C1 segment of cervical spinal cord (tissue), 14 donors: ENCODE measurements around the gene UST.
A peak's percentile ranks its signal among the peaks of the same experiment; 100 is the strongest.
"Not testable (repeated sequence)": the region's sequence is repeated elsewhere in the genome, so short reads cannot be mapped to it uniquely, and the experiment has no call there.

ENCODE experiments used
- DNase-seq, 14 donors: peaks; one replicate each; lab custom pipeline; 2025; lab: John Stamatoyannopoulos, UW

The UST gene

DNA sequence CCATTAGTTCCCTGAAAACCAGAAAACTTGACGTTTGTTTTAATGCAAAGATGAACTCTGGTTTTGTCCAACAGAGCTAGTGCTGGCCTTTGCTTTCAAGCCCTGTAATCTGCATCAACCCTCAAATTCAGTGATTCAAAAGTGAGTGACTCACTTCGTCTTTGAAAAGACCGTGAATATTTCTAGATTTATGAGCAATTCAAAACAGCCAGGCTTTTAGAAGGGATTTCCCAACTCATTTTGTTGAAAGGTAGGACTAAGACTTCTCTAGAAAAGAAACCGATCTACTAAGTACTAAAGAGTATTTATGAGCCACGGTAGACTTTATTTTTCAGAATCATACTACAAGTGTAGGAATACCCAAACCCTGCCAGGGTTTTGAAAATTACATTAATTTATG lies 121.5 kb downstream of the UST start:
- no peak for DNase-seq

DNA sequence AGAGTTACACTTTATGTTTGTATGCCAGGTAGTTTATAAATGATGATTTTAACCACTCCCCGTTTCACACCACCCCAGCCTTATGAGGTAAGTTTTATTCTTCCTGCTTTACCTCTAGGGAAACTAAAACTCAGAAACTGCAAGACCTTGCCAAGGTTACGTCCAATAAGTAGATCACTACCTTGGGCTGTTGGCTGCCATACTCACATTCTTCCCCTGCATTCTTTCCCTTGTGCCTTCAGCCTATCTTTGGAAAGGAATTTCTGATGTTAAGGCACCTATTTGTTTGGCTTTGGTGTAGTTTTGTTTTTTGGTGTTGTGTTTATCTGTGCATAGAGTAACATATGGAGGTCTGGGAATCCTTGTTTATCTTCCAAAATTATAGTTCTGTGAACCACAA lies 122.1 kb downstream of the UST start:
- DNase-seq = no peak

DNA sequence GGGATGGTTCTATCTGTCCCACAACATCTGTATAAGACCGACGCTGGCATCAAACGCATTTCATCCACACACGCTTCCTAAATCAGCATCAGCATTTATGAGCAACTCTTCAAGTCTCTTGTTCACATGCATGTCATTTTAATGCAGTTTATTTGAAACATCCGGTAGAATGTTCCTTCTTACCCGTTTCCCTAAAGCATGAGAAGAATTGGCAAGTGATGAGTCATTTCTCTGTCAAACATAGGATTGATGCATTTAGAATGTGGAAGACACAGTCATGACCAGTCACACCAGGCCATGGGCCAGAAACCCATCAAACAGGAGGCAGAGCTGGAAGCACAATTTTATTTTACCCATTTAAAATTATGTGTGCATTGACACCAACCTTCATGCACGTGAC lies 122.8 kb downstream of the UST start:
- DNase-seq = no peak

DNA sequence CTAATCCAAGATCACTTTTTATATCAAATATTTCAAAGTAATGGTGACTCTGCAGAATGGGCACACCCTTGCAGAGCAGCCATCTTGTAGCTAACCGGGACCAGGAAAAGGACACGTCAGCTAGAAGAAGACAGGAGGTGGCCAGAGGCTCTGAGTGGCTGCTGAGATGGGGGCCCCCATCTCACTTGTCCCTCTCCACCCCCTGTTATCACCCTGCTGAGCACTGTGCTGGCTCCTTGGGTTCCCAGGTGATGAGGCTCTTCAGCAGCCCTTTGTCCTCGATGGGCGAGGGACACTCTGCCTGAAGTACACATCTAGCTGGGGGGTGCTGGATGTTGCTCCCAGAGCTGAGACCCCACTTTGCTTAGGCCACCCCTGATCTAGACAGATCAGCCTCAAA lies 126.3 kb downstream of the UST start:
- no peak for DNase-seq

DNA sequence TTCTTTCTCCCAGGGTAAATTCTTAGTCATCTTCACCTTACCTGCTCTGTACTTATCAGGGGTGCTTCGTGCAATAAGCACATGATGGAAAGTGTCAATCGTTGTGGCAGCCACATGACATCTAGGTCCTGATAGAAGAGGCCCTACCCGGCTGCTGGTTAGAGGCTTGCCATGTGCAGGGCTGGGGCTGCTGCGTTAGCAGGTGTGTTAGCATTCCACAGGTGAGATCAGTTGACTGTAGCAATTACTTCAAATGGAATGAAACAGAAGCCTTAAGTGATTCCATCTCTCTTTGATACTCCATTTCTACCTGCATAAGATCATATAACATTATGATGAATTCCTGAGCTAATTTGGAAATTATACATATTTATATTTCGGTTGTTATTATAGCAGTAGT lies 127.0 kb downstream of the UST start:
- no peak for DNase-seq

DNA sequence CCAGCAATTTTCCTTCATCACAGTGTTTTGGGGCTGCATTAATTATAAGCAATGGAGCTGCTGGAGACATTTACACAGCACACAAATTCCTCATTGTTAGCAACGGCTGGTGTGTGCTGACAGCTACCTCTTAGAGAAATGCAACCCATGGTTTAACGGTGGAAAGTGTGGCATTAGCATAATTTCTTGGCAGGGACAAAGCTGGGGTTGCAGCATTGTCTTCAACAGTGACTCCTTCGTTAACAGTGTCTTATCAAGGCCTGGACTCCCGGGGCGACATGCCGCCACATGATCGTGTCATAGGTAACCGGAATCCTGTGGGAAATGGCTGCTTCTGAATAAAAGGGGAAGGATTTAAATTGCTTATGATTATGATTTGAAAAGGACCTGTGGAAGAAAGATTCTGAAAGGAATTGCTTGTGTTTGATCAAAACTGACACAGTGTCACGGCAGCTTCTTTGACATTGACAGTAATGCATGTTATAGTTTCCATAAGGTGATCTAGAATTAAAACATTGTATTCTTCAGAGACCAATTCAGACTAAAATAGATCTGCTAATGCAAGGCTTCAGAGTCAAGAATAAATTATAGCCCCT lies 128.0 kb downstream of the UST start:
- DNase-seq = peak in 2 of 14 donors; percentile 6 to 21

DNA sequence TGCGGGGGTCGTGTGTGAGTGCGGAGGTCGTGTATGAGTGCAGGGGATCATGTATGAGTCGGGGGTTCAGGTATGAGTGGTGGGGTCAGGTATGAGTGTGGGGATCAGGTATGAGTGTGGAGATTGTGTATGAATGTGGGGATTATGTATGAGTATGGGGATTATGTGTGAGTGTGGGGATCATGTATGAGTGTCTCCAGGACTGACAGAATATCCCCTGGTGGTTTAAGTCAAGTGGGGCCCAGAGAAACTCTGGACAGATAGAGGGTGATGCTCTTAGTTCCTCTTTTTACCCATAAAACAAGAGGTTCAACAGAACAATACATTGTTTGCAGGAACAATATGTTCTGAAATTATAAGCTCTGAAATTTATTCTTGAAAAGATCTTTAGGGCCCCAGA lies 131.9 kb downstream of the UST start:
- no peak for DNase-seq

DNA sequence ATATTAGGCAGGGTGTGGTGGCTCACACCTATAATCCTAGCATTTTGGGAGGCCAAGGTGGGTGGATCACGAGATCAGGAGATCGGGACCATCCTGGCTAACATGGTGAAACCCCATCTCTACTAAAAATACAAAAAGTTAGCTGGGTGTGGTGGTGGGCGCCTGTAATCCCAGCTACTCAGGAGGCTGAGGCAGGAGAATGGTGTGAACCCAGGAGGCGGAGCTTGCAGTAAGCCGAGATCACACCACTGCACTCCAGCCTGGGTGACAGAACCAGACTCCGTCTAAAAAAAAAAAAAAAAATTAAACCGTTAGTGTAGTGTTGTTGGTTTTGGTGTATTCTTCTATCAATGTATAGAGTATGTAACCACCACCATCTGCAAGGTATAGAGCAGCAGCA lies 133.9 kb downstream of the UST start:
- not testable (repeated sequence) for DNase-seq

DNA sequence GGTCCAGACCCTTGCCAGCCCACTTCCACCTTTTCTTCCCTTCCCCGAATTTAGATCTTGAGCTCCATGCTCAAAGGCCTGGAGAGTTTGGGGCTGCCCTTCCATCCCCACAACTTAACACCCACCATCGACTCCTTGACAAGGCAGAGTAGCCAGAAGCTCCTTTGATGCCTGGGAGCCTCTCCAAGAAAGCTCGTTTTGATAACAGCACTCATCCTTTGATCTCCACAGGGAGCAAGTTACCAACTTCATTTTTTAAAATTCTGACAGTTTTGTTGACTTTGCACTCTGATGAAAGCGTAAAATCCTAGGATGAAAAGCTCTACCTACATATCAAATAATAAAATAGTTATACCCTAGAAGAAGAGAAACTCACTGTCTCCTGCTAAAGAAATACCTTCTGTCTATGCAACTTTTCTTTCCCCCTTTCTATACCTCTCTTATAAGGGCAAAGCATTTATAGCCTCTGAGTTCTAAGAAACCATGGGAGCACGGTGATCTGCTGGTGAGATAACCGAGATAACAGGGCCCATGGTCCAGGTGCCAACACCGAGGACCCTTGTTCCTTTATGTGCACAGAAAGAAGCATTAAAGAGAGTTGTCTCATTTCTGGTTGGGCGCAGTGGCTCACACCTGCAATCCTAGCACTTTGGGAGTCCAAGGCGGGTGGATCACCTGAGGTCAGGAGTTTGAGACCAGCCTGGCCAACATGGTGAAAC lies 134.9 kb downstream of the UST start:
- DNase-seq = no peak

DNA sequence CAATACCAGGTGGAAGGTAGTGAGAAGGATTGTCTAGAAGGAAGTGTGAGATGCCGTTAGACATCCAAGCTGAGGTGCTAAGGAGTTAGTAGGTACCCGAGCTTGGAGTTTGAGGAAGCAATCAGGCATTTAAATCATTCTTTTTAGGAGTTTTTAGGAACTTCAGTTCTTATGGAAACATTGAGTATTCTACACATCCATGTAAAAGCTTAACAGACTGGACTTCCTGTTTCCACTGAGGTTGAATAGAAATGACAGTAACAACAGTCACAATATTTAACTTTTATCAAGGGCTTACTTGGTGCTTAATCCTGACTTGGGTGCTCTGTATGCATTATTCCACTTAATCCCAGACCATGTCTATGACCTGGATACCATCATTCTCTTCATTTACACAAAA lies 136.4 kb downstream of the UST start:
- no peak for DNase-seq

DNA sequence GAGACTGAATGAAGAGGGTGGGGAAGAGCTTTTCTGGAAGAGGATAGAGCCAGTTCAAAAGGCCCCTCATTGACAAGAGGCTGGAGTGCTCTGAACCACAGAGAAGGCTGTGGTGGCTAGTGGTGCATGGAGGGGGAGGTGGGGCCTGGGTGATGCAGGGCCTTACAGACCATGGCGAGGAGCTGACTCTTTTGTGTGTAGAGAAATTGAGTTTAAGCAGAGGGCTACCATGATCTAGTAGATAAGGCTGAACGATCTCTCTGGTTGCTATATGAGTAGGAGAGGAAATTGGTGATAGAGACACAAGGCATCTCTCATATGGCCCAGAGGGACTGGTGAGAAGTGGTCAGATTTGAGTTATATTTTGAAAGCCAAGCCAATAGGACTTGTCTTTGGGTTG lies 137.6 kb downstream of the UST start:
- DNase-seq = no peak

DNA sequence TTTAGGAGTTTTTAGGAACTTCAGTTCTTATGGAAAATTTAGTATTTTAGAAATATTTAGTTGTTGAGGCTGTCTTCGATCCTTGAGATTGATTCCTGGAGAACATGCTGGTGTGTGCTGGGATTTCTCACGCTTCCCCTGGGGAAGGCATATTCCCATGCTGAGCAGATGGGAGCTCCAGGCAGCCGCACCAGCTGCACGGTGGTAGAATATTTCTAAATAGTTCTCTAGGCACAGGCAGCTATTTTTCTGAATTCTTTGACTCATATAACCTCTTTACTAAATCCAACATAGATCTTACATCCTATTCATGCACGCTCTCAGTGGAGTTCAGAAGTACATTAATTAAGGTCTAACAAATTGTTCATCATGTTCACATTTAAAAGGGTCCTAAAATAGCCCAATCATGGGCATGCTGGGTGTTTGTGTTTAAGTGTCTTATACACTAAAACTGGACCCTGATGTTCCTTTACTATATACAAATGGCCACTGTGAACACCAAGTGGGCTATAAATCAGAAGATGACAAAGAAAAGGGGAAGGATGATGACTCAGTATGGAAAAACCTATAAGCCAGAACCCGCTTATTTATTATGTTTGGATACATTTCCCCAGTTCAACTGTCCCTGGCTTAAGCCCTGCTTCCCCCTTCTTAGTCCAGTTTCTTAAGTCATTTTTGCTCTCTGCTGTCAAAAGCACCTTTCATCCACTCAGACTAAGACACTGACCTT lies 138.5 kb downstream of the UST start:
- no peak for DNase-seq

DNA sequence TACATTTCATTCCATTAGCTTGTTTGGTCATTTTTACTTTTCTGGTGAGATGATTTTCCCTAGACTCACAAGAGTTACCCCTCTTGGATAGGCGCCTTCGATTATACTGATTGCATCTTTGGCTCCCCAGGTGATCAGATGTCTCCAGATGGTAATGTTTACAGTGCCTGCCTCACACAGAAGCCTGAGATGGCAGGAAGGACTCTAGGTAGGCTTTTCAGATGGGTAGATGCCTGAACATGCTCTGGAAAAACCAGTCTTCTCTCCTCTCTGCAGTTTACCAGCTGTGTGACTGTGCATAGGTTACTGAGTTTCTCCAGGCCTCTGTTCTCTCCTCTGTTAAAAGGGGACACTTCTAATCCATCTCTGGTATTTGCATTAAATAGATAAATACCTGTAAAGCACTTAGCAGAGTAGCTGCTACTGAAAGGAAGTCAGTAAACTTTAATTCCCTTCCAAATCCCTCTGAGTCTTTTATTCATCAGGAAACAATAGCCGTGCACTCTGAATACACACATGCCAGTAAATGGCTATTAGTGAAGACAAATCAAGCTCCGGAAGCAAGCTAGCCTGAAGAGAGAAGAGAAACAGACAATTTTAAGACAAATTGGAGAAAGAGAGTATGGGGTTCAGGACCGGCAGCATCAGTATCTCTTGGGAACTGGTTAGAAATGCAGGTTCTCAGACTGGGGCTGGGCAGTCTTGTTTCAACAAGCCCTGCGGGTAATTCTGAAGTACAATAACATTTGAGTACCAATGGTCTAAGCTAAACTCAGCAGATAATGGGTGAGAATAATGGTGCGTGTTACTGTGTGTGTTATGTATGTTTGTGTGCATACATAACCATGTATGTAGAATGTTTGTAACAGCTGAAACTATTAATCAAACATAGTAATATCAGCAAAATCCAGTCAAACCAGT lies 139.4 kb downstream of the UST start:
- DNase-seq = peak in 1 of 14 donors; percentile 15

DNA sequence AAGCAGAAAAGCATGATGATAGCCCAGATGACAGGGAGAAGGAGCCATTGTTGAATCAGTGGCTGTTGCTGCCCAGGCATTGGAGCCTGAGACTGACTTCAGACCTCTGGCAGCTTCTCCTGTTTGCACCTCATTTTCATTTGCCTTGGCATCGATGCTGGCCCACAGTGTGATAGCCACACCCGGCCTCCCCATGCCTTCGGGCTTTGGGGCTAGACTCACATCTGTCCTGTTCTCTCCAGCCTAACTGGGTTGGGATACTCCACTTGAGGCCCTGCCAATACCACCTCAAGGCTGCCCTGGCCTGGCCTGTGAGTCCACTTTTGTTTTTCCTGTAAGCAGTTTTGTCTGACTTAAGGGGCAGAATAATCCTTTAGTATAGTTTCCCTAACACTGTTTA lies 140.4 kb downstream of the UST start:
- peak in 2 of 14 donors; percentile 6 to 28 for DNase-seq

DNA sequence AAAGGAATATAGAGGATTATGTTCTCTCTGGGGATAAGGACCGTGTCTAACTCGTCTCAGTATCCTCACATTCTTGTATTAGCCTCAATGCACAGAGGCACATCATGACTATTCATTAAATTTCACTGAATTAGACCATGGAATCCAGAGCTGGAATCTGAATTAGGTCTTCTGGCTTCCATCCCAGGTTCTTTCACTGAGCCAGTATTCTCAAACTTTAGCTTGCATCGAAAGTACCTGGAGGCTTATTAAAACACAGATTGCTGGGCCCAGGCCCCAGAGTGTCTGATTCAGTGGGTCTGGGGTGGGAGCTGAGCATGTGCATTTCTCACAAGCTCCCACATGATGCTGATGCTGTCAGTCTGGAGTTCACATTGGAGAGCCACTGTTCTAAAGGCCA lies 142.0 kb downstream of the UST start:
- peak in 1 of 14 donors; percentile 8 for DNase-seq

DNA sequence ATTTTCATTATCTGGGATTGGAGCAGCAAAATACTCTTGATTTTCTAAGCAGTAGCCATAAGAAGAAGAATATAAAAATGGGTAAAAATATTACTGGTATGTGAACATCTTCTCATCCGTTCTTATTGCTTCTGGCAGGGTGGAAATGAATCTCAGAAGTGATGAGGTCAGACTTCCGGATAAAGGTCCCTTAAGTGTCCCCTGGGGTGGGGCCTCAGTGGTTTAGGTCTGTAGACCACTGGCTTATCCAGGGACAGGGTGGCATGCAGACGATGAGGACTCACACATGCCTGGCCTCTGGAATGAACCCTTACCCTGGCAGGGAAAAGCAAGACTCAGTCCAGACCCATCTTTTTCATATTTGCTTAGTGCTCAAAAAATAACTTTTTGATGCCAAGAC lies 143.3 kb downstream of the UST start:
- no peak for DNase-seq

DNA sequence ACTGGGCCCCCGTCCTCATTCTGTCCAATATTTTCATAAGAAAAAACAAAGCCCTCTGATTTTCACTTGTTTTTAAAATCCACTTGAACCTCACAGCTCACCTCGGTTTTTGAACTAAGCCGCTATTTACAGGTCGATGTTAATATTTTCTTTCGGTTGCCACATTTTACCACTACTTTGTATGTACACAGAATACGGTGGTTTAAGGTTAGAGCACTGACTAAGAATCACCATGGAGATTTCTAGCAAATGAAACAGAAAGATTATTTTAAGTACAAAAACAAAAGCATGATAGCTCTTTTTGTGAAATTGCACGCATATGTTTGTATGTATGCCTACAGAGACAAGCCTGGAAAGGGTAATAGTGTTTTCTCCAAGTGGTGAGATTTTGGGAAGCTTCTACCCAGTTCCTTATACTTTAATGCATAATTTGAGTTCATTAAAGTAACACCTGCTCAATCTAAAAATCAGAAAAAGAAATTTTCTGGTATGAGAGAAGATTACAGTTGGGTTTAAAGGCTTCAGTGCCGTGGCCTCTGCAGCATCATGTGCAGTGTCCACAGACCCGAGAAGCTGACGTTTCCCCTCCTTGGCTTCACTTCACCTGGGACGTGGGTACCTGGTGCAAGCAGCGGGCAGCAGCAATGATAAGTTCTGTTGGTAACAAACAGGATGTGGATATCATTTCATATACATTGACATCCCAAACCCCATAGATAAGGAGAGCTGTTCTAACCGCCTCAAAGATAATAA lies 144.0 kb downstream of the UST start:
- no peak for DNase-seq

DNA sequence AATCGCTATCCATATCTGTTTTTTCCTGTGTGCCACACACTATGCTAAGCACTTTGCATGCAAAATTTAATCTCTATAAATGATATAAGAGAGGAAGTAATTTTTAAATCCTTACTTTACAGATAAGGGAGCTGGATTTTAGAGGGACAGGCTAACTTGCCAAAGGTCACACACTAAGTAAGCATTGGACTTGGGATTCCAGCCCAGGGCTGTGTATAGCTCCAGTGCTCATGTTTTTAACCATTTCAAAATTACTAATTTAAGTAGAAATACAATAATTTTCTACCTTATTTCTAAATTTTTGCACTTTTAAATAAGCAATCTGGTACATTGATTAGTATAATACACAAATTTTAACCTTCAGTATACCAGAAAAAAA lies 144.6 kb downstream of the UST start:
- no peak for DNase-seq

DNA sequence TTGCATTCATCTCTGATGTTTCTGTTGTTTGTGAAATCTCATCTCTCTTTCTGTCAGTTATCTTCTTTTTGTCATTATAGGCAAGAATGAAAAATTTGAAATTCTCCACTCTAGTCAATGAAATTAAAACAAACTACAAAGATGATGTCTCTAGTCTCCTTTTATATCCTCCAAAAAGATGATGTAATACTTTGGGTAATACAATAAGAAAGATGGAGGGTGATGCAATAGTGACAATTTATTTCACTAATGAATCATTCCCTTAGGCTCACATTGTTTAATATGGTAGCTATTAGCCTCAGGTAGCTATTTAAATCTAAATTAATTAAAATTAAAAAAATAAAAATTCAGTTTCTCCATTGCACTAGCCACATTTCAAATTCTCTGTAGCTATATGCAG lies 145.4 kb downstream of the UST start:
- DNase-seq = no peak

DNA sequence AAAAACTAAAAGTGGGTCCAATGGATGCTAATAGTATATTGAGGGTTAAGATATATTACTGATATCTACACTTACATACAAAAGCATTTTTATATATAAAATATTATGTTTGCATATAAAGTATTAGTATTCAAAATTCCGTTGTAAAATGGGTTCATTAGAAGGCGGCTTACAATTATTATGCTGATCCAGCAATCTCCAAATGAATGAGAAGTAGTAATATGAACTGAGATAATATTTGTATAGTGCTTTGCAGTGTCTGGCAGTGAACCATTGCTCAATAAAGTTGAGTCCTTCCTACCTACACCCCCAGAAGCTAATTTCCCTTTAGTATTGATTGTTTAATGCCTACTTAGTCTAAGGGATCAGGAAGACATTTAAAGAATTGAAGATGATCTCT lies 146.2 kb downstream of the UST start:
- DNase-seq = no peak

DNA sequence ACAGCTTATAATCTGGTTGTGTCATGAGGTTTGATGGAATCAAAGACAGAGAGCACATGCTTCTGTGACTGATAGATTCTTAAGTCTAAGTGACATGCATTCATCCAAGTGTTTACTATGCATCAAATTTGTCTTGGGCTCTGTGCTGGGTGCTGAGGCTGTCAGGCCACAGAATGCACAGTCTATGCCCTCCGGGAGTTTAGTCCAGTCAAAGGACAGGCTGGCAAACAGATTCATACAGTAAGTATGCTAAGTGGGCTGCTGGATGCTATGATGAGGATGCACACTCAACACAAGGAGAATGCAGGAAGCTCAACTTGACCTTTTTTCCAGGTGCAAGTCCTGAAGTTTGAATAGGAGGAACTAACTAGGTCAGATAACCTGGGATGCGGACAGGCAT lies 146.7 kb downstream of the UST start:
- no peak for DNase-seq
